Mammary epithelial cell (primary cell): Measurements from ENCODE around the gene DTNA.

ENCODE experiments used
- EZH2 ChIP-seq: IDR thresholded peaks from 2 replicates; pipeline ENCODE4 v1.6.1; 2012; ENCODE audit warnings: low read length, inconsistent platforms, borderline replicate concordance
- TF ChIP-seq, protein P1 (sequence below), 2 donors: IDR thresholded peaks in 1 of 2; conservative IDR thresholded peaks in 1 of 2; 2 replicates each; pipeline ENCODE4 v1.5.1; 2011 to 2012; ENCODE audit warnings: inconsistent platforms in 2 of 2, low read length in 2 of 2, mild to moderate bottlenecking in 2 of 2, control low read depth in 1 of 2, low read depth in 1 of 2; ENCODE audit not compliant: insufficient read depth in 1 of 2; ENCODE audit errors: extremely low read depth in 1 of 2

DNA sequence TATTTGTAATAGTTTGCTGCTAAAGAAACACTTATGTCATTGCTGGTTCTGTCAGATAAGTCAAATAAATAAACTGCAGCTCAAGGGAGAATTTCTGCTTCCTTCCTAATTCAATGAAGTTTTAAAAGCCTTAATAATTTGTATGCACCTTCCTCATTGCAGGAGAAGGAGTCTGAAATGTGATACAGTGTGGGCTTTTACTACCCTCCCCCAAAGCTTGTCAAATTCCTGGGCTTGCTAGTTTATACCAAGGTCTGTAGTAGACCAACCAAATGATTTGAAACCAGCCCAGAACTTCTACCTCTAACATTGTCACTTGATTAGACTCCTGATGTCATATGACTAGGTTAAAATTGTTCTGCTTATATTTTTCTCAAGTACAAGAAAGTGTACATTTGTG lies 131.8 kb downstream of the DTNA start:
- TF ChIP-seq, protein P1, sequence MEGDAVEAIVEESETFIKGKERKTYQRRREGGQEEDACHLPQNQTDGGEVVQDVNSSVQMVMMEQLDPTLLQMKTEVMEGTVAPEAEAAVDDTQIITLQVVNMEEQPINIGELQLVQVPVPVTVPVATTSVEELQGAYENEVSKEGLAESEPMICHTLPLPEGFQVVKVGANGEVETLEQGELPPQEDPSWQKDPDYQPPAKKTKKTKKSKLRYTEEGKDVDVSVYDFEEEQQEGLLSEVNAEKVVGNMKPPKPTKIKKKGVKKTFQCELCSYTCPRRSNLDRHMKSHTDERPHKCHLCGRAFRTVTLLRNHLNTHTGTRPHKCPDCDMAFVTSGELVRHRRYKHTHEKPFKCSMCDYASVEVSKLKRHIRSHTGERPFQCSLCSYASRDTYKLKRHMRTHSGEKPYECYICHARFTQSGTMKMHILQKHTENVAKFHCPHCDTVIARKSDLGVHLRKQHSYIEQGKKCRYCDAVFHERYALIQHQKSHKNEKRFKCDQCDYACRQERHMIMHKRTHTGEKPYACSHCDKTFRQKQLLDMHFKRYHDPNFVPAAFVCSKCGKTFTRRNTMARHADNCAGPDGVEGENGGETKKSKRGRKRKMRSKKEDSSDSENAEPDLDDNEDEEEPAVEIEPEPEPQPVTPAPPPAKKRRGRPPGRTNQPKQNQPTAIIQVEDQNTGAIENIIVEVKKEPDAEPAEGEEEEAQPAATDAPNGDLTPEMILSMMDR (conservative IDR thresholded peaks at IDR 0.05 in 1 of 2, IDR thresholded peaks at IDR 0.05 in 1 of 2; ENCODE audit: extremely low read depth in 1 of 2, insufficient read depth in 1 of 2, low read depth in 1 of 2, low read length in 2 of 2): no peak
- TF ChIP-seq EZH2: no peak
